Endothelial cell of umbilical vein (primary cell): ENCODE data around the gene SPDYA. TPM values are rescaled to one million over a fixed set of nuclear protein-coding genes. Genes with fewer than 3 reads are reported as not detected.

ENCODE experiments used
- BruUV-seq: library from RNA; stranded (reverse); fragments of 400-500 nt; replicated peaks from 2 replicates; lab custom pipeline; 2021; lab: Mats Ljungman, UMichigan
- CTCF ChIA-PET: fragments of 300-600, 350-600 bp; sonication (Branson Sonifier 250); formaldehyde crosslinking; loops from one replicate; lab custom pipeline; 2021; ENCODE audit warnings: antibody characterized with exemption, inconsistent platforms; lab: Charles Lee
- POLR2A ChIA-PET: fragments of 300-600, 350-600 bp; sonication (Branson Sonifier 250); formaldehyde crosslinking; loops from one replicate; lab custom pipeline; 2021; ENCODE audit warnings: antibody characterized with exemption, inconsistent platforms; lab: Charles Lee
- DNase-seq: peaks from one replicate; pipeline ENCODE4 v3.0.0-alpha.2; 2011; ENCODE audit warnings: low read depth, low spot score
- FAIRE-seq: peaks from 2 replicates; lab custom pipeline; 2011; peaks lifted over from hg19 to GRCh38; lab: Jason Lieb, UNC
- H2AFZ ChIP-seq: 2 replicates; pipeline ENCODE4 v1.6.0; 2012; ENCODE audit warnings: low read depth, low read length, control low read depth, inconsistent platforms
- H3K27ac ChIP-seq: 2 replicates; pipeline ENCODE4 v1.5.1; 2011; ENCODE audit warnings: low read depth, mild to moderate bottlenecking, control low read depth, low read length, moderate library complexity; ENCODE audit not compliant: insufficient read depth
- H3K27me3 ChIP-seq, 2 experiments: 2 replicates each; pipeline versions ENCODE4 v1.6.0 to v1.6.1; 2011; ENCODE audit warnings: low read length in 2 of 2, mixed read lengths in 1 of 2; ENCODE audit not compliant: control insufficient read depth in 2 of 2, insufficient read depth in 2 of 2
- H3K36me3 ChIP-seq, 2 experiments: 2 replicates in 1 of 2; 3 replicates in 1 of 2; pipeline ENCODE4 v1.5.1; 2011; ENCODE audit warnings: low read length in 2 of 2, mild to moderate bottlenecking in 1 of 2, moderate library complexity in 1 of 2; ENCODE audit not compliant: control insufficient read depth in 2 of 2, insufficient read depth in 2 of 2; ENCODE audit errors: extremely low read depth in 1 of 2
- H3K4me1 ChIP-seq: 3 replicates; pipeline ENCODE4 v1.5.1; 2011; ENCODE audit warnings: mild to moderate bottlenecking, low read length; ENCODE audit not compliant: control insufficient read depth, insufficient read depth; ENCODE audit errors: extremely low read depth
- H3K4me2 ChIP-seq: 2 replicates; pipeline ENCODE4 v1.6.1; 2011; ENCODE audit warnings: low read length, control low read depth, mixed read lengths; ENCODE audit not compliant: insufficient read depth
- H3K4me3 ChIP-seq, 3 experiments: fragments of 200-600 bp in 1 of 3; sonication (generic), shearing (Covaris generic) in 1 of 3; replicated peaks in 1 of 3; 2 replicates each; pipeline ENCODE4 v1.5.1; 2011 to 2016; ENCODE audit warnings: control low read depth in 3 of 3, low read length in 3 of 3, mild to moderate bottlenecking in 2 of 3, inconsistent platforms in 1 of 3, low read depth in 1 of 3, moderate library complexity in 1 of 3; ENCODE audit not compliant: insufficient read depth in 1 of 3
- H3K79me2 ChIP-seq: 2 replicates; pipeline ENCODE4 v1.6.0; 2012; ENCODE audit warnings: low read length, inconsistent platforms; ENCODE audit not compliant: control insufficient read depth, insufficient read depth
- H3K9ac ChIP-seq: replicated peaks from 2 replicates; pipeline ENCODE3; 2011; ENCODE audit warnings: low read length, control low read depth; ENCODE audit not compliant: insufficient read depth; ENCODE audit errors: extremely low read depth
- H3K9me1 ChIP-seq: replicated peaks from 3 replicates; pipeline ENCODE4 v1.6.0; 2011; ENCODE audit warnings: mild to moderate bottlenecking, low read length; ENCODE audit not compliant: control insufficient read depth, insufficient read depth; ENCODE audit errors: extremely low read depth
- H3K9me3 ChIP-seq: replicated peaks from 2 replicates; pipeline ENCODE4 v1.5.1; 2012; ENCODE audit warnings: low read length, inconsistent platforms; ENCODE audit not compliant: control insufficient read depth, insufficient read depth
- H4K20me1 ChIP-seq: replicated peaks from 2 replicates; pipeline ENCODE3; 2011; ENCODE audit warnings: mild to moderate bottlenecking, low read length; ENCODE audit not compliant: control insufficient read depth, insufficient read depth; ENCODE audit errors: extremely low read depth
- CTCF ChIP-seq, 2 donors: IDR thresholded peaks; 1 replicate in 1 of 2; 2 replicates in 1 of 2; pipeline ENCODE4 v1.5.1; 2011; ENCODE audit warnings: low read length in 2 of 2, mild to moderate bottlenecking in 2 of 2, moderate library complexity in 2 of 2, control low read depth in 1 of 2, inconsistent platforms in 1 of 2, low read depth in 1 of 2; ENCODE audit not compliant: insufficient read depth in 1 of 2; ENCODE audit errors: extremely low read depth in 1 of 2
- EZH2 ChIP-seq: IDR thresholded peaks from 2 replicates; pipeline ENCODE4 v1.6.1; 2012; ENCODE audit warnings: borderline replicate concordance, low read depth, mild to moderate bottlenecking, moderate library complexity, low read length, inconsistent platforms; ENCODE audit not compliant: severe bottlenecking
- FOS ChIP-seq: IDR thresholded peaks from 2 replicates; pipeline ENCODE4 v1.6.1; 2011; ENCODE audit warnings: mild to moderate bottlenecking, low read length, moderate library complexity, borderline replicate concordance; ENCODE audit not compliant: insufficient read depth
- GATA2 ChIP-seq: IDR thresholded peaks from 2 replicates; pipeline ENCODE4 v1.7.0; 2011; ENCODE audit warnings: low read depth, mild to moderate bottlenecking, moderate library complexity, mixed read lengths, low read length; ENCODE audit not compliant: insufficient read length, insufficient read depth
- JUN ChIP-seq: IDR thresholded peaks from 2 replicates; pipeline ENCODE4 v1.6.1; 2011; ENCODE audit warnings: borderline replicate concordance, low read depth; ENCODE audit not compliant: insufficient read length, insufficient read depth
- POLR2A ChIP-seq: IDR thresholded peaks from 2 replicates; pipeline ENCODE4 v1.6.1; 2012; ENCODE audit warnings: low read depth, mild to moderate bottlenecking, control low read depth, low read length
- POLR2AphosphoS5 ChIP-seq: IDR thresholded peaks from 2 replicates; pipeline ENCODE4 v1.6.1; 2012; ENCODE audit warnings: low read depth, mild to moderate bottlenecking, control low read depth, low read length, moderate library complexity; ENCODE audit not compliant: insufficient read depth
- dilution Hi-C: fragments of 300-500 bp; cut with MboI; formaldehyde crosslinking; loops from one replicate; pipeline ENCODE4 v1.15.0; 2019; ENCODE audit warnings: low sequenced_read_pairs; ENCODE audit not compliant: extremely low pct_ligation_motif_present
- intact Hi-C: fragments of 100-400 bp; cut with micrococcal nuclease; formaldehyde crosslinking; loops from one replicate; pipeline ENCODE4 v1.10.0; 2022
- polyA plus RNA-seq, 4 experiments: library from polyadenylated mRNA; depleted of rRNA in 3 of 4; stranded (reverse) in 3 of 4; unstranded in 1 of 4; fragments of >200 nt; gene quantifications; 2 replicates each; pipeline versions ENCODE4 v1.2.1 to v1.2.3, GENCODE V29; 2011 to 2012; ENCODE audit warnings: missing spikeins in 1 of 4
- total RNA-seq: library from RNA; stranded (reverse); gene quantifications from 2 replicates; pipeline ENCODE4 v1.2.3, GENCODE V29; 2021

SPDYA gene
- total and polyA plus RNA-seq, 2 donors (not counting 3 experiments of a cell fraction or from before 2014, with no cell fraction given): 0.06 to 1.6 TPM

GRCh38 chr2:28818053-28818452, 7.4 kb downstream of the SPDYA start:
- no peak overlapping the region for H3K4me2 ChIP-seq
- no peaks in the 10 kb centered on the region for H3K79me2 ChIP-seq
- H3K4me1 ChIP-seq: no peaks in the 10 kb centered on the region
- BruUV-seq: no TSS peak
- dilution Hi-C loops (no loop called here), intact Hi-C loops (no loop called here)
- H3K9me1 ChIP-seq: no peaks in the 10 kb centered on the region
- H3K4me3 ChIP-seq: no peak overlapping the region
- H3K9me3 ChIP-seq: no peaks in the 10 kb centered on the region
- H3K36me3 ChIP-seq: no peaks in the 10 kb centered on the region
- no peak overlapping the region for H2AFZ ChIP-seq
- ChIA-PET POLR2A (no interaction called here), CTCF (interaction anchor here (0.7 to 1.4 kb wide), 2 partner anchors 114 to 224 kb away, joined by 3 to 4 read pairs; no protein-coding TSS in a partner anchor)
- DNase-seq (no peak), FAIRE-seq (no peak)
- TF ChIP-seq FOS (no peak), JUN (no peak), POLR2A (no peak), POLR2AphosphoS5 (no peak), GATA2 (no peak), CTCF (IDR thresholded peaks at IDR 0.05; ENCODE audit: extremely low read depth in 1 of 2, insufficient read depth in 1 of 2, low read depth in 1 of 2, low read length in 2 of 2) (no peak), EZH2 (no peak)
- H4K20me1 ChIP-seq: no peaks in the 10 kb centered on the region
- H3K9ac ChIP-seq: no peak overlapping the region
- H3K27ac ChIP-seq: no peak overlapping the region
- H3K27me3 ChIP-seq: no peaks in the 10 kb centered on the region
